Activated T-helper 1 cell treated with anti-CD3 and anti-CD28 coated beads, Interleukin-2, amount 50 U/mL, for 16 hours (primary cell): ENCODE measurements around the gene SLC25A27.

Experiments
- DNase-seq, 2 donors: peaks; one replicate each; pipeline ENCODE4 v3.0.0-alpha.2; 2020; ENCODE audit warnings: low read depth in 1 of 2, low spot score in 1 of 2

Gene SLC25A27

DNA sequence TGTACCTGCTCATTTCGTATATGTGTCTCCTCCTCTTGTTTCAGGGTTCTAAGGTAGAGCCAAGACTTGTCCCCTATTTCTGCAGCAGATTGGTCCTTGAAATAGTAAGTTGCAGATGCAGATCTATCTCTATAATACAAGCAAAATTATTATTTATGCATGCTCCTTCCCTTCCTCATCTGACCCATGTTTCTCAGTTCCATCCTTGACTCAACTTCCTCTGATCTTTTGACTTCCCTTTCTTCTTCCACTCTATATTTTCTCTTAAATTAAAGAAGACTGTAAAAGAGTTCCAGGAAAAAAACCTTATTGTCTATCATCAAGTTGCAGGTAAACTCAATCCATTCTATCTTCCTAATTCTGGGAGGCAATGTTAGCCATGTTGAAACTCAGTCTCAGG is 58.7 kb downstream of the SLC25A27 start:
- no peak for DNase-seq

DNA sequence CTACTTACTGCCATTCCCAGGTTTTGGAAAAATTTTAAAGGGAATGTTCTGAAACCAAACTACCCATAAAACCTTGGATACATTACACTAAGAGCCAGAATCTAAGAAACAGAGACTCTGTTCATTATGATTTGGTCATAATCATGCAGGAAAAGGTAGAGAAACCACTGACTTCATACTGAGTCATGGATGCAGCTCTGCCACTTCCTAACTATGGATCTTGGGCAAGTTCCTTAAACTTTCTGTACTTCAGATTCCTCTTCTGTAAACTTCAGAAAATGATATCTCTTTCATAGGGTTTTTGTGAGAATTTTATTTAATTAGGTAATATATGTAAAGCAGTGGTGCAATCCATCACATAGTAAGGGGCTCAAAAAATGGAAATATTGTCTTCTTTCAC is 62.4 kb downstream of the SLC25A27 start:
- DNase-seq: no peak

DNA sequence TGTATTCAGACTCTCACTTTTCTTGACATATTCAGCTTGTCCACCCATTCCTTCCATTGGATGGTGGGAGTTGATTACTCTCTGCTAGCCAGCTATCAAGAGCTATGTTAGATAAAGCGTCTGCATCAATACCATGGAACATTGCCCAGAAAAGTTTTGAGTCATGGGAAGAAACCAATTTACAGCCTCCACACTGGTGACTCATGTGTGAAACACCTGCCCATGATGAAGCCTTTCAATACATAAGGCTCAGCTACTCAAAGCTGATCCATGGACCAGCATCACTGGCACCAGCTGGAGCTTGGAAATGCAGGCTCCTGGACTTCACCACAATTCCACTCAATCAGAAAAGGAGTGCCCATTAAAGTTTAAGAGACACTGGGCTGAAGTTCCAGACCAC is 66.3 kb downstream of the SLC25A27 start:
- no peak for DNase-seq

DNA sequence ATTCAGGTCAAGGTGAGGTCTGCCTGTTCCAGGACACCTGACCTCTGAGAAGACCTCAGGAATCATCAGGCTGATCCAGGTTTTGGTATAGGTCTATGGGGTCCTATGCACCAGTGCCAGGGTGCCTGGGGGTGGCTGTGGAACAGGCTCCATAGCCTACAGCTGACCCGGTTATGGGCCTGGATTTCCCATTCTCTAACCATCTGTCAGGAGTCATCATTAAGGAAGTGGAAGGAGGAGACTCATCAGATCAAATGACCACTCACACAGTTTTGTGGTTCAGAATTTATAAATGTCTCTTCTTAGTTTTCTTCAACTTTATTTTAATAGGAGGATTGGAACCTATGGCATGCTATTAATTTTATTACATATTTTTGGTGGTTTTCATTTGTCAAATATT is 67.6 kb downstream of the SLC25A27 start:
- DNase-seq: no peak
